ENCODE data around the gene SPAG16.

Gene SPAG16

DNA sequence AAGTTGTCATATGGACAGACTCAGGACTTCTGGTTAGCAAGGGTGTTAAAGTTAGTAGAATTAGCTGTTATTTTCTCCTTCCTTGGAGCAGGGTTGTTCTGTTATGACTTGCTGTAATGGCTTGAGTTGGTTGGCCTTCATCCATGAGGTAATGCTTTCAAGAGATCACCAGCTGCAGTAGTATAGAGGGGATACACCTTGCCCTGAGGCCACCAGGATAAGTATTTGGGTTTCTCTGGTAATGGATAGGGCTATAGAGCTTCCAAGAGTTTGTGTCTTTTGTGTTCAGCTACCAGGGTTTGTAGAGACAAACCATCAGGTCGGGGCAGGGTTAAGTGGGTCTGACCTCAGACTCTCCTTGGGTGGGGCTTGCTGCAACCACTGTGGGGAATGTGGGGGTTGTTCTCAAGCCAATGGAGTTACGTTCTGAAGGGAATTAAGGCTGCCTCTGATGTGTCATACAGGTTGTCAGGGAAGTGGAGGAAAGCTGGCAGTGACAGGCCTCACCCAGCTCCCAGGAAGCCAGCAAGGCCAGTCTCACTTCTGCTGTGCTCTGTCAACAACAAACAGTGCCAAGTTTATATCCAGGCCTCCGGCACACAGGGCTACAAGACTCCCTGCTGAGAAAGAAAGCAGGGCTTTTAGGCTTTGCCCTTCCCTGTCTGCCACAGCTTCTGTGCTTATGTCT is 356.6 kb downstream of the SPAG16 start:
- H4K20me1 ChIP-seq (ENCODE audit: insufficient read depth, low read length, poor library complexity, severe bottlenecking) = no peaks in the 10 kb centered on the region
- no peaks in the 10 kb centered on the region for H3K36me3 ChIP-seq (ENCODE audit: insufficient read depth, low read length)
- H3K27me3 ChIP-seq (ENCODE audit: insufficient read depth, low read length, poor library complexity, severe bottlenecking) = no peaks in the 10 kb centered on the region
- no peak overlapping the region for H3K9ac ChIP-seq (ENCODE audit: low read depth, low read length, poor library complexity, severe bottlenecking)
- H3K9me3 ChIP-seq (ENCODE audit: insufficient read depth, low read depth, low read length) = no peaks in the 10 kb centered on the region
- H3K4me1 ChIP-seq (ENCODE audit: insufficient read depth, low read length, poor library complexity, severe bottlenecking) = no peaks in the 10 kb centered on the region
- H2AFZ ChIP-seq (ENCODE audit: low read length) = no peak overlapping the region
- H3K79me2 ChIP-seq (ENCODE audit: insufficient read depth, low read length) = no peaks in the 10 kb centered on the region
- H3F3A ChIP-seq (ENCODE audit: low read depth) = no peaks in the 10 kb centered on the region
- H3K4me2 ChIP-seq (ENCODE audit: low read depth, low read length, poor library complexity, severe bottlenecking) = no peak overlapping the region
- no peak overlapping the region for H3K4me3 ChIP-seq (ENCODE audit: low read length, poor library complexity, severe bottlenecking)
- H3K9me2 ChIP-seq (replicated peaks; ENCODE audit: low read depth, low read length) = no peaks in the 10 kb centered on the region
- no peak for TF ChIP-seq EZH2phosphoT487 (IDR thresholded peaks at IDR 0.05; ENCODE audit: borderline replicate concordance)
- TF ChIP-seq, protein P1, sequence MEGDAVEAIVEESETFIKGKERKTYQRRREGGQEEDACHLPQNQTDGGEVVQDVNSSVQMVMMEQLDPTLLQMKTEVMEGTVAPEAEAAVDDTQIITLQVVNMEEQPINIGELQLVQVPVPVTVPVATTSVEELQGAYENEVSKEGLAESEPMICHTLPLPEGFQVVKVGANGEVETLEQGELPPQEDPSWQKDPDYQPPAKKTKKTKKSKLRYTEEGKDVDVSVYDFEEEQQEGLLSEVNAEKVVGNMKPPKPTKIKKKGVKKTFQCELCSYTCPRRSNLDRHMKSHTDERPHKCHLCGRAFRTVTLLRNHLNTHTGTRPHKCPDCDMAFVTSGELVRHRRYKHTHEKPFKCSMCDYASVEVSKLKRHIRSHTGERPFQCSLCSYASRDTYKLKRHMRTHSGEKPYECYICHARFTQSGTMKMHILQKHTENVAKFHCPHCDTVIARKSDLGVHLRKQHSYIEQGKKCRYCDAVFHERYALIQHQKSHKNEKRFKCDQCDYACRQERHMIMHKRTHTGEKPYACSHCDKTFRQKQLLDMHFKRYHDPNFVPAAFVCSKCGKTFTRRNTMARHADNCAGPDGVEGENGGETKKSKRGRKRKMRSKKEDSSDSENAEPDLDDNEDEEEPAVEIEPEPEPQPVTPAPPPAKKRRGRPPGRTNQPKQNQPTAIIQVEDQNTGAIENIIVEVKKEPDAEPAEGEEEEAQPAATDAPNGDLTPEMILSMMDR (conservative IDR thresholded peaks at IDR 0.05; ENCODE audit: low read length) = no peak

GRCh38 chr2:213644926-213645325 is 360.7 kb downstream of the SPAG16 start:
- H3K4me2 ChIP-seq (ENCODE audit: low read depth, low read length, poor library complexity, severe bottlenecking) = no peak overlapping the region
- H3K9me3 ChIP-seq (ENCODE audit: insufficient read depth, low read depth, low read length) = no peaks in the 10 kb centered on the region
- no peaks in the 10 kb centered on the region for H3K36me3 ChIP-seq (ENCODE audit: insufficient read depth, low read length)
- no peak overlapping the region for H2AFZ ChIP-seq (ENCODE audit: low read length)
- no peak overlapping the region for H3K4me3 ChIP-seq (ENCODE audit: low read length, poor library complexity, severe bottlenecking)
- no peaks in the 10 kb centered on the region for H3K79me2 ChIP-seq (ENCODE audit: insufficient read depth, low read length)
- no peaks in the 10 kb centered on the region for H3K4me1 ChIP-seq (ENCODE audit: insufficient read depth, low read length, poor library complexity, severe bottlenecking)
- H3K27me3 ChIP-seq (ENCODE audit: insufficient read depth, low read length, poor library complexity, severe bottlenecking) = no peaks in the 10 kb centered on the region
- H3K9ac ChIP-seq (ENCODE audit: low read depth, low read length, poor library complexity, severe bottlenecking) = no peak overlapping the region
- no peaks in the 10 kb centered on the region for H4K20me1 ChIP-seq (ENCODE audit: insufficient read depth, low read length, poor library complexity, severe bottlenecking)
- no peaks in the 10 kb centered on the region for H3F3A ChIP-seq (ENCODE audit: low read depth)
- H3K9me2 ChIP-seq (replicated peaks; ENCODE audit: low read depth, low read length) = no peaks in the 10 kb centered on the region
- TF ChIP-seq, protein P1 (conservative IDR thresholded peaks at IDR 0.05; ENCODE audit: low read length) = no peak
- no peak for TF ChIP-seq EZH2phosphoT487 (IDR thresholded peaks at IDR 0.05; ENCODE audit: borderline replicate concordance)

DNA sequence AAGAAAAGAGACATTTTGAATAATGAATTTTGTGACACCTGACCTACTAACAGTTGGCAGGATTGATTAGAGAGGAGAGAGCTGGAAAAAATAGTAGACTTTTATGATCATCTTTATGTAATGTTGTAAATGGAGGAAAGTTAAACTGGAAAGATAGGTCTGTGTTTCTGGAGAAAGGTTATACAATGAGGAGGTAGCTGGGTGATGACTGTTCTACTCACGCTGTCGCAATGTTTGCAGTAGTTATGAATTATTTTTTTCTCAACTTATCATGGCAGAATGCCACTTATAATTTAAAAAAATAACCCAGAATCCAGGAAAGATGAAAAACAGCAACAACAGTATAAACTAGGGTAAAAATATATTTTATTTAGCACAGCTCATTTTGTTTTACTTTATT is 364.9 kb downstream of the SPAG16 start:
- no peak overlapping the region for H3K4me3 ChIP-seq (ENCODE audit: low read length, poor library complexity, severe bottlenecking)

More for the DNA sequence above, 364.9 kb downstream of the SPAG16 start:
- Histone ChIP-seq H2AFZ (ENCODE audit: low read length) (no peak overlapping the region), H3K36me3 (ENCODE audit: insufficient read depth, low read length) (no peaks in the 10 kb centered on the region), H3K9me3 (ENCODE audit: insufficient read depth, low read depth, low read length) (no peaks in the 10 kb centered on the region), H3F3A (ENCODE audit: low read depth) (no peaks in the 10 kb centered on the region), H3K9me2 (replicated peaks; ENCODE audit: low read depth, low read length) (no peaks in the 10 kb centered on the region), H3K9ac (ENCODE audit: low read depth, low read length, poor library complexity, severe bottlenecking) (no peak overlapping the region), H4K20me1 (ENCODE audit: insufficient read depth, low read length, poor library complexity, severe bottlenecking) (no peaks in the 10 kb centered on the region), H3K79me2 (ENCODE audit: insufficient read depth, low read length) (no peaks in the 10 kb centered on the region), H3K4me2 (ENCODE audit: low read depth, low read length, poor library complexity, severe bottlenecking) (no peak overlapping the region), H3K4me1 (ENCODE audit: insufficient read depth, low read length, poor library complexity, severe bottlenecking) (no peaks in the 10 kb centered on the region), H3K27me3 (ENCODE audit: insufficient read depth, low read length, poor library complexity, severe bottlenecking) (no peaks in the 10 kb centered on the region)
- TF ChIP-seq, protein P1 (conservative IDR thresholded peaks at IDR 0.05; ENCODE audit: low read length) = no peak
- no peak for TF ChIP-seq EZH2phosphoT487 (IDR thresholded peaks at IDR 0.05; ENCODE audit: borderline replicate concordance)
